M059J (cell line): ENCODE measurements around the gene STXBP3. TPM values are rescaled to one million over a fixed set of nuclear protein-coding genes. Genes with fewer than 3 reads are reported as not detected.
"Not testable (repeated sequence)": the region's sequence is repeated elsewhere in the genome, so short reads cannot be mapped to it uniquely, and the experiment has no call there.

Experiments used
- DNase-seq: peaks from one replicate; pipeline ENCODE4 v3.0.0-alpha.2; 2012; ENCODE audit warnings: low read depth
- total RNA-seq: library from RNA; depleted of rRNA; stranded (reverse); fragments of >200 nt; shearing (Covaris generic); gene quantifications from 2 replicates; pipeline ENCODE4 v1.2.3, GENCODE V29; 2014; rRNA removed

The STXBP3 gene, protein sequence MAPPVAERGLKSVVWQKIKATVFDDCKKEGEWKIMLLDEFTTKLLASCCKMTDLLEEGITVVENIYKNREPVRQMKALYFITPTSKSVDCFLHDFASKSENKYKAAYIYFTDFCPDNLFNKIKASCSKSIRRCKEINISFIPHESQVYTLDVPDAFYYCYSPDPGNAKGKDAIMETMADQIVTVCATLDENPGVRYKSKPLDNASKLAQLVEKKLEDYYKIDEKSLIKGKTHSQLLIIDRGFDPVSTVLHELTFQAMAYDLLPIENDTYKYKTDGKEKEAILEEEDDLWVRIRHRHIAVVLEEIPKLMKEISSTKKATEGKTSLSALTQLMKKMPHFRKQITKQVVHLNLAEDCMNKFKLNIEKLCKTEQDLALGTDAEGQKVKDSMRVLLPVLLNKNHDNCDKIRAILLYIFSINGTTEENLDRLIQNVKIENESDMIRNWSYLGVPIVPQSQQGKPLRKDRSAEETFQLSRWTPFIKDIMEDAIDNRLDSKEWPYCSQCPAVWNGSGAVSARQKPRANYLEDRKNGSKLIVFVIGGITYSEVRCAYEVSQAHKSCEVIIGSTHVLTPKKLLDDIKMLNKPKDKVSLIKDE
- total RNA-seq: 55.4 and 57.3 TPM in 2 replicates

DNA sequence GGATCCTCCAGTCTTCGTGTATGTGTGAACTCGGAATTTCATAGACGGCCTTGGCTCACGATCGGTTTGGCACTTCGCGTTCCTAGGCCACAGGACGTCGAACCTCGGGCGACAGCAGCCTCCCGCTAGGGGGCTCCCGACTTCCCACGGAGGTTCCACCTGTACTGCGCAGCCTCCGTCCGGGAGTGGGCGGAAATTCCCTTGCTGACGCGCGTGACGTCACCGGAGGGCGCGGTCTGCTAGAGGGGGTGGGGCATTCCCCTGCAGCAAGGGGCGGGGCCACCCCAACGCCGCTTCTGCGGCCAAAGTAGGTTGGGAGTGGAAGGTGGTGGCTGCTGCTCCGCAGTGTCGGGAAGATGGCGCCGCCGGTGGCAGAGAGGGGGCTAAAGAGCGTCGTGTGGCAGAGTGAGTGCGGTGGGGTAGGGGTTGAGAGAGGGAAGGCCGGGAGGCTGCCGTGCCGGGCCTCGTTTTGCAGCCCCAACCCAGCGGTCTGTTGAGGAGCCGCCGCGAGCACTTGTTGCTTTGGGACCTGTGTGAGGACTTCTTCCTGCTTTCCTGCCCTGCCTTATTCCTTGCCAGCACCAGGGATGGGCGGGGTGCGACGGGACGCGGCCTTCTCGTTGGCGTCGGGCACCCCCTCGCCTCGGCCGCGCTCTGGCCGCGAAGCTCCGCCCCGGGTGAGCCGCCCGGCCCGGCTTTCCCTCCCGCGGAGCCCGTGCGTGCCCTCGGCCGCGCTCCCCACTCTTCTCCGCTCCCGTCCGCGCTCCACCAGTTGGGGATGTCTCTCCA is at the start of gene STXBP3:
TSS of gene STXBP3 (plus strand) at position 293 of the 789 bp plus-strand sequence. CDS start at position 357, 64 bp downstream.
- peak; percentile 94 for DNase-seq

- DNase-seq: no peak
Observed at GRCh38 chr1:108699375-108700332, 46.8 kb upstream of the STXBP3 start.

DNA sequence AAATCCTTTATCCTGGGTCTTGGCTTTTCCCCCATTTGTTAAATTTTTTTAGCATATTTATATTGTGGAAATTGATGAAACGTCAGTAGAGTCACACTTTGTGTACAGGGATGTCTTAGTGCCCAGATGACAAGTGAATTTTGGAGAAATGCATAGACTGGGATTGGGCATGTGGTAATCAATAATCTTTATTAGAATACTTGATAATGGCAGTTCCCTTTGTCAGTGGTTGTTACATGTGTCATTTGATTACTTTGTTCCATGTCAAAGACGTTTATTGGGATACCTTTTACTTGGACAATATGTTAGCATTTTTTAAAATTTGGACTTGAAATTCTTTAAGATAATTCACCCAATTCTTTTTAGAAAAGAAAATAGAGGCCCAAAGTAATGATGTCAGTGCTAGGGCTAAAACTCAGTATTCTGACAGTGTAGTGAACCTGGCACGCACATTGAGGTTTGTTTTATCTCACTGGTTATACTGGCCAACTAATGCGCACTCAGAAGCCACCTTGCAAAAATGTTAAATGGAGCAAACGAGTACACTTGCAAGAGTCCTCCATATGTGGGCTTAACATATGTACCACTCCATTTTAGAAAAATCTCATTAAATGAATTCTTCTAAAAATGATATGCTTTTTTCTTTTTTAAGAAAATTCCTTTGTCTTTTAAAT is 45.2 kb upstream of the STXBP3 start:
- no peak for DNase-seq

DNA sequence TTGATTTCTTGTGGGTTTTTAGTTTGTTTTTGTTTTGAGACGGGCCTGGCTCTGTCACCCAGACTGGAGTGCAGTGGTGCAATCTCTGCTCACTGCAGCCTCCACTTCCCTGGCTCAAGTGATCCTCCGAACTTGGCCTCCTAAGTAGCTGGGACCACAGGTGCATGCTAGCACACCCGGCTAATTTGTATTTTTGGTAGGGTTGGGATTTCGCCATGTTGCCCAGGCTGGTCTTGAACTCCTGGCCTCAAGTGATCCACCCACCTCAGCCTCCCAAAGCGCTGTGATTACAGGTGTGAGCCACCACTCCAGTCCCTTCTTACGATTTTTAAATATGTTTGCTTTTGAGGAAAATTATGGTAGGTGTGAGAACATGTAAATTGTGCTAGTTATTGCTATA is 44.4 kb upstream of the STXBP3 start:
- DNase-seq: not testable (repeated sequence)

DNA sequence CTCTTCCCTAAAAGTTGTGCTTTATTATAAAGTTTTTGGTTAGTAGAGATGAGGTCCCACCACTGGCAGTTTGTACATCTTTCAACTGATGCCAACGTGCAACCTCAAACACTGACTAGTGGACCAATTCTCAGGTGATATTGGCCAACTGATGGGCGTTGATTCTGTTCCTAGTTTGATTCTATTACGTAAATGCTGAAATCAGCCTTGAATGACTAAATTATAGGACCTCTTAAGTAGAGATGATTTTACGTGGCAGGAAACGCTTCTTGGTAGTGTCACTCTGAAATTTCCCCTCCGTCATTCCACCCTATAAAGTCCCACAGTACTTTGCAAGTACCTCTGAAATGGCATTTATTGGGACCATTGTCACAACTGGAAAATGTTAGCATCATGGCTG is 42.5 kb upstream of the STXBP3 start:
- no peak for DNase-seq

DNA sequence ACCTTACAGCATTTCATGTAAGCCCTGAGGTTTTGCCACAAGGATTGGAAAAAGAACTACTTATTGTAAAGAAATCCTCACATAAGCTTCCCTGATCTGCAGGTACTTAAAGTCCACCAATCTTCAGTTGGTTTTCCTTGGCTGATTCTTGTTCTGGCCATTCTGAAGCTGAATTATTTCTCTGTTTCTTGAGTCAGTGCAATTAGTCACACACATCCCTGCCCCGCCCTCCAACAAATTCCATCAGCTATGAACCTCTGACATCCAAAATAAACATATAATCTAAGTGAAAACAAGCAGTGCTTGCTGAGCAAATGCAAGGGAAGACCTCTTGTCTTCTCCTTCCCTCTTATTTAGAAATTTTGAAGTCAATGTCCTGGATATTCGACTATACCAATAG is 42.0 kb upstream of the STXBP3 start:
- DNase-seq: peak; percentile 75

DNA sequence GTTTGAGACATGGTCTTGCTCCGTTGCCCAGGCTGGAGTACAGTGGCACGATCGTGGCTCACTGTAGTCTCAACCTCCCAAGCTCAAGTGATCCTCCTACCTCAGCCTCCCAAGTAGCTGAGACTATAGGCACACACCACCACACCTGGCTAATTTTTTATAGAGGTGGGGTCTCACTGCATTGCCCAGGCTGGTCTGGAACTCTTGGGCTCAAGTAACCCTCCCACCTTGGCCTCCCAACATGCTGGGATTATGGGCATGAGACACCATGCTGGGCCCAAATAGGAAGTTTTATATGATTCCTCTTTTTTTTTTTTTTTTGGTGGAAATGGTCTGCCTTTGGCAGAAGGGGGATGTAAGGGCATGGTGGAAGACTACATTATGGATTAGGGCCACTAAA is 39.8 kb upstream of the STXBP3 start:
- DNase-seq: no peak

DNA sequence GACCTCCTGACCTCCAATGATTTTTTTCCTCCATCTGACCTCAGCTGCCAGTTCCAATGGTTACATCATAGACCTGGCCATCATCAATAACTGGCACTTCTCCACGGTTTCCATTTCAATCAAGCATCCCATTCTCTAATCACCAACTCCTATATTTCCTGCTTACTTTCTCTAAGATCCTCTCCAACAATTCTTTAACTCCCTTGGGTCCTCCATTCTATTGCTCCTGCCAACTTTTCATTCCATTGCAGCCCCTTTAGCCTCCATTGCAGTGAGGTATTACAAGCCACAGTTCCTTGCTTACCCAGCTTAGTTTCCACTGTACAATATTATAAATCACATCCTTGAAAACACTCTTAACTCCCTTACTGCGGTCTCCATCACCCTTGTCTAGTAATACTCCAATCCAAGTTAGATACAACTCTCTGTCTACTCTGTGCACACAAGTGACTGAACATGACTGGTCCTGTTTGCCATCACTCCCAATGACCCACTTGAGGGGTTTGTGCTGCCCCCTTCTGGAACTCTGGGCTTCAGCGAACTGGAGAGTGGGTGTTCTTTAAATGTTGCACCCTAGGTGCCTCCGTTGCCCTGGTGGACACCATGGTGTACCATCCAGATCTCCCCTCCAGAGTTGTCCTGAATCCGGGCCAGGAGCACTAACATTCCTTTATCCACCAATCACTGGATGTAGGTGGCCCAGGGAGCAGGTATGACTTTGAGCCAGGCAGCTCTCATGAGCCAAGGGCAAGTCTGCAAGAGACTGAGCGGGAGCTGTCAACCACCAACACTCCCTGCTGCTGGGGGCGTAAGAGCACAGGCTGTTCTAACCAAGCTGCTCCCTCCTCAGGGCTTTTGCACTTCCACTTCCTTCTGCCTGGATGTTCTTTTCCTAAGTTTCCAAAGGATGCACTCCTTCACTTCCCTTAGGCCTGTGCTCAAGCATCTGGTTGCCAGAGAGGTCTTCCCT is 37.5 kb upstream of the STXBP3 start:
- peak; percentile 22 for DNase-seq

- DNase-seq: no peak
Observed at GRCh38 chr1:108712606-108713150, 33.8 kb upstream of the STXBP3 start, which contains the start of gene FNDC7. Gene FNDC7 (plus strand): TSS chr1:108712908. CDS start chr1:108712934, 26 bp downstream.

DNA sequence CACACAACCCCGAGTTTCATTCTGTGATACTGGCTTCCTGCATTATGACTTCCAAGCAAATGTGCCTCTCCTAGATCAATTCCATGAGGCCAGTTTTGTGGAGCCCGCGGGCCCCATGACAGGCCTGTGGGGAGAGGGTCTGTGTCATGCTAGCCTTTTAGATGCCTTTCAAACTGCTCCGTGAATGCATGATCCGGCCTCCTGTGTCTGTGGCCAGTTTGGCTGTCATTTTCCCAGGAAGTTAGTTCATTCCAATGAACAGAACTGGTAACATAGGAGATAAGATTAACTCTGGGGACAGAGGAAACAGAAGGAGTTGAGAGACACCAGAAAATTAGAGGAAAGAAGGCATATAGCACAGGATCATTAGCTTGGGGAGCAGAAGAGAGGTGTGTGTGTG is 30.5 kb upstream of the STXBP3 start:
- DNase-seq: no peak

DNA sequence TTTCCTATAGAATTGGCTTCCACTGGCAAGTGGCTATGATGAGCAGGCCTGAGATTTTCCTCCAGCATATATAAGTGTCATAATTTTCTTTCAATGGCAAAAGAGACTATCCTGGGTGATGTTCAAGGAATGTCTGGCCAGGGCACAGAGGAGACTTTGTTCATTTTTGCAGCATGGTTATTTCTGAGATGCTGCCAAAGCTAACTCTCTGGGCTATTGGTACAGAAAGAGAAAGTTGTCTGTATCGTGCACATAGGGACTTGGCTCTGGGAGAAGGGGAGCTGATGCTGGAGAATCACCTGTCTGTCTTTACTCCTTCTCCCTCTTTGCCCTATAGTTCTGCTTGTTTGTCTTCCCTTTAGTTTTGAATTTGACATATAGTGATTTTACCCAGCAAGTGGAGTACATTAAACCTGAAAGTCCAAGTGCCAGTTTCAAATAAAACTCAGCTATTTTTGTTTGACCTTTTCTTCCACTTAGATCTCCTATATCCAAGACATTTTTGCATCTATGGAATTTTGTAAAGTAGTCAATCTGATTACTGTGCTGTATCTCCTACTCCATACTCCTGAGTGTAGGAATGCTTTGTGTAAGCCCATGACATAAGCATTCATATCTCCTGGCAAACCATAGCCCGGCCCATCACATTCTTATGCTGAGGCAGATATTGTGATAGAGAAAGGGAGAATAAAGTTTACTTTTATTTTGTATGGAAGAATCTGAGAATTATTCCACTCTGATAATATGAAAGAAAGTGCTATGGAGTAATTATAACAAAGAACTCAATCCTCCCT is 29.8 kb upstream of the STXBP3 start:
- DNase-seq: no peak

DNA sequence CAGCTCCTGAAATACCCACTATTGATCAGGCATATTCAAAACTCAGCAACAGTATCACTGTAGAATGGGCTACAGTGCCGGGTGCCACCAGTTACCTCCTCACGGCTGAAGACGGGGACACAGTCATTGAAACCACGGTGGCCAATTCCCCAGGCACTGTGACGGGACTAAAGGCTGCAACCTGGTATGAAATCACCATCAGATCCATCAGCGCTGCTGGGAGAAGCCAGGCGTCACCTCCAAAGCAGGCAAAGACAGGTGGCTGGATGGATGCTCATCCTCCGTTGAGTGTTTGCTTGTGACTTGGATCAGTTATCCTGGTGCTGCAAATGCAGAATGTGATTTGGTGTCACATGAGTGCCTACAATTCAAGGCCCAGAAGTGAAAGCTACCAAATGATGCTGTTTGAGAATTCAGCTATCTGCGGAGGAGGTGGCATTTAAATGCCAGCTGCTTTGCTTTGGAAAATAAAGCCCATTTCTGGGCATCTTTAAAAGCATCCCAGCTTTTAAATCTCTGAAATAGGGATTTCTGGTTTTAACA is 28.6 kb upstream of the STXBP3 start:
- no peak for DNase-seq

GRCh38 chr1:108718927-108719655 is 27.4 kb upstream of the STXBP3 start:
- DNase-seq: no peak

DNA sequence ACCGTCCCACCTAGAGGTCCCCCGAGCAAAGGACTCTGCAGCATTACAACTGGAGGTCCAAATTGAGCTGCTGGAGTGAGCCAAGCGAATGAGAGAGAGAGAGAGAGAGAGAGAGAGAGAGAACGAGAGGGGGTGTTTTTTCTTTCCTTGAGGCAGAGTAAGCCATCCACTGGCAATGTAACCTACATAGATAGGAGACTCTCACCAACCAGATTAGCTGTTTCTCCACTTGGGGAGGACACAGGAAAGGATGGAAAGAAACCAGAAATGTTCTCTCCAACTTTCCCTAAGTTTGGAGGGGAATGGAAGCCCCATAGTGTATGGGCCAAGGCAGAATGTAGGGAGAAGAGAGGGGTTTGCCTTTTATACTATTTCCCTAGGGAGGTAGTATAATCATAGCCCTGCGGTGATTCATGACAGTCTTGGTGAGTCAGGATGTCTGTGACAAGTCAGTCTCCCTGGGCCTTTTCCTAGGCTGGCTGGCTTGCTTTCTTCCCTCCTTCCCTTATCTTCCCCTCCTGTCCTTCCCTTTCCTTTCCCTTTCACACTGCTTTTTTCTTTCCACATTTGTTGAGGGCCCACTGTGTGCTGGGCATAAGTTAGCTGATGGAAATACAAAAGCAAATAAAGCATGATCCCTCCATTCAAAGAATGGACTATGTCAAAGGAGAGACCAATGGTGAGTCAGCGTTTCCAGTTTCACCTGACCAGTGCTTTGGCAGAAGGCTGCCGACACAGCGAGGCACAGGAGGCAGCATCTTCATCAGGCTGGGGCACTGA is 26.6 kb upstream of the STXBP3 start:
- peak; percentile 90 for DNase-seq

DNA sequence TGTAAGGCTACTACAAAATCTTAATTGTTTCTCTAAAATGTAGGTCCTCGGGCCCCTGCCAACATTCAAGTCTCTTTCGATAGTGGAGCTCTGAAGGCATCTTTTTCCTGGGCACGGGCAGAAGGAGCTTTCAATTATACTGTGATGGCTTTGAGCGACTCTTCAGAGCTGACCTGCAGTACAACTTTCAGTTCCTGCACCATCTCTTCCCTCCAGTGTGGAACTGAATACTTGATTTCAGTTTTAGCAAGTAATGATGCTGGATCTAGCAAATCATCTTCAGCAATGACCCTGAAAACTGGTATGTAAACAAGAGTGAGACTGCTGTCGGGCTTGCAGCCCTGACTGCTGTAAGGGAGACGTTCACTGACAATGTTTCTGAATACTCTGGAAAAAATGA is 24.2 kb upstream of the STXBP3 start:
- peak; percentile 42 for DNase-seq

DNA sequence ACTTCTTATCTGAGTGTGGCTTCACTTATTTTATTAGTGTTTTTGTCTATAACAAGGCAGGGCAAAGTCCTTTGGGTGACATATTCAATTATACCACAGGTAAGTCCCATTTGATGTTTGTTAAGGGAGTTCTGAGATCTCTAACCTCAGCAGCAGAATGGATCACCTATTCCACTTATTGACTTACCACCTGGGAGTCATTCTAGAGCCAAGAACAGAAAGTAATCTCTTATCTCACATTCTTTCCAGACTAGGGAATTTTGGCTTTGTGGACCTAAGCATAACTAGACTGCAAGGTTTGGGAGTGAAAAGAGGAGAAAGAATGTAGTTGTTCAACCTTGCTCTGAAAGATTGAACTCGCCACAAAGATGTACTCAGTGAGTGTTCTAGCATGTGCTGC is 20.6 kb upstream of the STXBP3 start:
- no peak for DNase-seq
